ENCODE measurements around the gene SLC16A9.

SLC16A9 gene

GRCh38 chr10:59635502-59636290, 74.0 kb downstream of the SLC16A9 start:
- Histone ChIP-seq H3K4me1 (ENCODE audit: insufficient read depth, low read length, severe bottlenecking) (no peaks in the 10 kb centered on the region), H3K9me3 (ENCODE audit: low read length) (no peaks in the 10 kb centered on the region), H3K4me2 (ENCODE audit: low read length) (no peak overlapping the region), H3K79me2 (ENCODE audit: insufficient read depth, low read length) (no peaks in the 10 kb centered on the region), H3K36me3 (ENCODE audit: insufficient read depth, low read length) (no peaks in the 10 kb centered on the region), H3F3A (ENCODE audit: insufficient read depth, low read length) (no peaks in the 10 kb centered on the region), H3K27ac (ENCODE audit: low read depth, low read length, poor library complexity, severe bottlenecking) (no peak overlapping the region), H3K27me3 (ENCODE audit: insufficient read depth, low read length) (no peaks in the 10 kb centered on the region), H3K9me2 (ENCODE audit: low read depth, low read length) (no peaks in the 10 kb centered on the region), H2AFZ (ENCODE audit: low read length) (no peak overlapping the region), H3K4me3 (ENCODE audit: low read depth, low read length, poor library complexity, severe bottlenecking) (no peak overlapping the region), H3K9ac (ENCODE audit: low read length) (no peak overlapping the region), H4K20me1 (ENCODE audit: insufficient read depth, low read length) (no peaks in the 10 kb centered on the region)
- TF ChIP-seq CTCF (IDR thresholded peaks at IDR 0.05; ENCODE audit: low read length) (no peak), EZH2 (IDR thresholded peaks at IDR 0.05; ENCODE audit: borderline replicate concordance, low read length) (no peak)

DNA sequence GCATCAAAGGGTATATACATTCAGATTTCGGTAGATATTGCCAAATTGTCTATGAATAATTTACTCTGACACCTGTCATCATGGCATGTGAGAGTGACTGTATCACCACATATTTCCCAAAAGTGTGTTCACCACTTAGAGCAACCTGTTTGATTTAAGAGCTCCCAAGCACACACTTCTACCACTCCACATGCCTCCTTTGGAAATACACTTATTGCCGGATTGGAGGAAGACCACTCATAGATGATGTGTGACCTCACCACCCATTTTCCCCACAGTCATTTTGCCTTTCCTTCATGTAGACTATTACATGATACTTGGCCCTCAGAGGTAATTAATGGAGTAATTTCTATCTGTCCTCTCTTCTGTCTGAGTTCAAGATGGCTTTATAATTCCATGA, 75.5 kb downstream of the SLC16A9 start:
- Histone ChIP-seq H3K4me1 (ENCODE audit: insufficient read depth, low read length, severe bottlenecking) (no peaks in the 10 kb centered on the region), H3K9ac (ENCODE audit: low read length) (no peak overlapping the region), H3K27me3 (ENCODE audit: insufficient read depth, low read length) (no peaks in the 10 kb centered on the region), H3F3A (ENCODE audit: insufficient read depth, low read length) (no peaks in the 10 kb centered on the region), H3K4me3 (ENCODE audit: low read depth, low read length, poor library complexity, severe bottlenecking) (no peak overlapping the region), H2AFZ (ENCODE audit: low read length) (no peak overlapping the region), H3K27ac (ENCODE audit: low read depth, low read length, poor library complexity, severe bottlenecking) (no peak overlapping the region), H3K9me3 (ENCODE audit: low read length) (no peaks in the 10 kb centered on the region), H3K79me2 (ENCODE audit: insufficient read depth, low read length) (no peaks in the 10 kb centered on the region), H4K20me1 (ENCODE audit: insufficient read depth, low read length) (no peaks in the 10 kb centered on the region), H3K4me2 (ENCODE audit: low read length) (no peak overlapping the region), H3K36me3 (ENCODE audit: insufficient read depth, low read length) (no peaks in the 10 kb centered on the region), H3K9me2 (ENCODE audit: low read depth, low read length) (no peaks in the 10 kb centered on the region)
- TF ChIP-seq EZH2 (IDR thresholded peaks at IDR 0.05; ENCODE audit: borderline replicate concordance, low read length) (no peak), CTCF (IDR thresholded peaks at IDR 0.05; ENCODE audit: low read length) (no peak)

DNA sequence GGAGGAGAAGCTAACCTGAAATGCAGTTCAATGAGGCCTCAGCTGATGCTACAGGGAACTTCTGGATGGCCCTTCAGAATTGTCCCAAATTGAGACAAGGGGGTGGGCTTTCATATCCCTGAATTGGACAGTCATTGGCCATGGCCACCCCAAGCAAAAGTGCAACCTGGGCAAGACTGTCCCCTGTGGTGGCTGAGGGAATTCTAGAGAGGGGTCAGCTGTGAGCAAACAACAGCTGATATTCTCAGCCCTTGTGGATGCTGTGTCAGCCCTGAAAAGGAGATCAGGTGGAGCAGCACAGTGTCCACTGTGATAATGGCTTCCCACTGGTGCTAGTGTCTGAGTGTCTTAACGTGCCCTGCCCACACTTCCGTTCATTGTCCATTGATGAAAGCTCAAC, 76.6 kb downstream of the SLC16A9 start:
- Histone ChIP-seq H3K4me2 (ENCODE audit: low read length) (no peak overlapping the region), H3K9ac (ENCODE audit: low read length) (no peak overlapping the region), H3K27me3 (ENCODE audit: insufficient read depth, low read length) (no peaks in the 10 kb centered on the region), H3K36me3 (ENCODE audit: insufficient read depth, low read length) (no peaks in the 10 kb centered on the region), H3K27ac (ENCODE audit: low read depth, low read length, poor library complexity, severe bottlenecking) (no peak overlapping the region), H3K4me1 (ENCODE audit: insufficient read depth, low read length, severe bottlenecking) (no peaks in the 10 kb centered on the region), H3K79me2 (ENCODE audit: insufficient read depth, low read length) (no peaks in the 10 kb centered on the region), H4K20me1 (ENCODE audit: insufficient read depth, low read length) (no peaks in the 10 kb centered on the region), H2AFZ (ENCODE audit: low read length) (no peak overlapping the region), H3F3A (ENCODE audit: insufficient read depth, low read length) (no peaks in the 10 kb centered on the region), H3K4me3 (ENCODE audit: low read depth, low read length, poor library complexity, severe bottlenecking) (no peak overlapping the region), H3K9me2 (ENCODE audit: low read depth, low read length) (no peaks in the 10 kb centered on the region), H3K9me3 (ENCODE audit: low read length) (no peaks in the 10 kb centered on the region)
- no peak for TF ChIP-seq EZH2 (IDR thresholded peaks at IDR 0.05; ENCODE audit: borderline replicate concordance, low read length)
- no peak for TF ChIP-seq CTCF (IDR thresholded peaks at IDR 0.05; ENCODE audit: low read length)
